ENCODE results near the gene KLHL25.
"Not testable (repeated sequence)": the region's sequence is repeated elsewhere in the genome, so short reads cannot be mapped to it uniquely, and the experiment has no call there.

The KLHL25 gene

GRCh38 chr15:85794598-85795336 is at the start of gene KLHL25:
Gene KLHL25, minus strand, starts transcription at chr15:85794925. Its CDS starts 25,115 bp downstream, at chr15:85769810.
- peak; percentile 82 to 85 for DNase-seq (ENCODE audit: low read depth in 2 of 2)

GRCh38 chr15:85840802-85841152 is 46.1 kb upstream of the KLHL25 start:
- DNase-seq (ENCODE audit: low read depth in 2 of 2) = no peak

GRCh38 chr15:85840079-85840801 is 45.5 kb upstream of the KLHL25 start:
- peak; percentile 74 to 81 for DNase-seq (ENCODE audit: low read depth in 2 of 2)

- no peak for DNase-seq (ENCODE audit: low read depth in 2 of 2)
Measured at GRCh38 chr15:85839643-85840042, 44.9 kb upstream of the KLHL25 start.

- no peak for DNase-seq (ENCODE audit: low read depth in 2 of 2)
Measured at GRCh38 chr15:85838655-85839054, 43.9 kb upstream of the KLHL25 start.

- no peak for DNase-seq (ENCODE audit: low read depth in 2 of 2)
Measured at GRCh38 chr15:85837881-85838280, 43.2 kb upstream of the KLHL25 start.

GRCh38 chr15:85837011-85837433 is 42.3 kb upstream of the KLHL25 start:
- DNase-seq (ENCODE audit: low read depth in 2 of 2) = no peak

- no peak for DNase-seq (ENCODE audit: low read depth in 2 of 2)
Measured at GRCh38 chr15:85834651-85835050, 39.9 kb upstream of the KLHL25 start.

GRCh38 chr15:85832394-85832793 is 37.7 kb upstream of the KLHL25 start:
- DNase-seq (ENCODE audit: low read depth in 2 of 2) = no peak

- peak in 1 of 2 donors; percentile 14 for DNase-seq (ENCODE audit: low read depth in 2 of 2)
Measured at GRCh38 chr15:85831415-85832113, 36.8 kb upstream of the KLHL25 start.

- DNase-seq (ENCODE audit: low read depth in 2 of 2) = not testable (repeated sequence)
Measured at GRCh38 chr15:85829754-85830153, 35.0 kb upstream of the KLHL25 start.

GRCh38 chr15:85828874-85829273 is 34.1 kb upstream of the KLHL25 start:
- no peak for DNase-seq (ENCODE audit: low read depth in 2 of 2)

- no peak for DNase-seq (ENCODE audit: low read depth in 2 of 2)
Measured at GRCh38 chr15:85828126-85828525, 33.4 kb upstream of the KLHL25 start.

GRCh38 chr15:85826756-85827515 is 32.2 kb upstream of the KLHL25 start:
- DNase-seq (ENCODE audit: low read depth in 2 of 2) = no peak

GRCh38 chr15:85825719-85826118 is 31.0 kb upstream of the KLHL25 start:
- DNase-seq (ENCODE audit: low read depth in 2 of 2) = no peak

- no peak for DNase-seq (ENCODE audit: low read depth in 2 of 2)
Measured at GRCh38 chr15:85825118-85825517, 30.4 kb upstream of the KLHL25 start.

- DNase-seq (ENCODE audit: low read depth in 2 of 2) = no peak
Measured at GRCh38 chr15:85821545-85821944, 26.8 kb upstream of the KLHL25 start.

GRCh38 chr15:85819938-85820337 is 25.2 kb upstream of the KLHL25 start:
- no peak for DNase-seq (ENCODE audit: low read depth in 2 of 2)

- no peak for DNase-seq (ENCODE audit: low read depth in 2 of 2)
Measured at GRCh38 chr15:85813234-85813633, 18.5 kb upstream of the KLHL25 start.

GRCh38 chr15:85810075-85810474 is 15.3 kb upstream of the KLHL25 start:
- no peak for DNase-seq (ENCODE audit: low read depth in 2 of 2)

- DNase-seq (ENCODE audit: low read depth in 2 of 2) = no peak
Measured at GRCh38 chr15:85805420-85805819, 10.7 kb upstream of the KLHL25 start.

Data from stimulated activated CD8-positive, alpha-beta memory T cell treated with anti-CD3 and anti-CD28 coated beads, Interleukin-2, amount 100 ng/mL, for 48 hours (primary cell).